Kidney tubule cell (primary cell): ENCODE measurements around the gene PPP3R1.
"Not testable (repeated sequence)": the region's sequence is repeated elsewhere in the genome, so short reads cannot be mapped to it uniquely, and the experiment has no call there.

Experiments used
- DNase-seq: peaks from one replicate; pipeline ENCODE4 v3.0.0-alpha.2; 2018; ENCODE audit warnings: low spot score

The PPP3R1 gene

DNA sequence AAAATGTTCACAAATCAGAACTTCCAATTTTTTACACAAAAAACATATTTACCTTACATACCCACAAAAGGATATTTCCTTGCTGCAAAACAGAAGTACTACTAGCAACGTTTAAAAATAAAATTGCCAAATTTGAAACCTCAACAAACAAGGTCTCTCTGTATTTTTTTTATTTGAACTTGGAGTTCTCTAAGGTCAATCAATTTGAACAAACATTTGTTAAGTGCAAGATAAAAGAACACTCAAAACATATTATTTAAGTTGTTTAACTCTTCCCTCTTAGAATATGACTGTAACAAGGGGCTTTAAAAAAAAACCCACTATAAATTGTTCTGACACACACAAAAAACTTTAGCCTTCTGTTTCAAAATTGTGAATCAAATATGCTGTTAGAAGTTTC, 65.0 kb downstream of the PPP3R1 start:
- DNase-seq = no peak

DNA sequence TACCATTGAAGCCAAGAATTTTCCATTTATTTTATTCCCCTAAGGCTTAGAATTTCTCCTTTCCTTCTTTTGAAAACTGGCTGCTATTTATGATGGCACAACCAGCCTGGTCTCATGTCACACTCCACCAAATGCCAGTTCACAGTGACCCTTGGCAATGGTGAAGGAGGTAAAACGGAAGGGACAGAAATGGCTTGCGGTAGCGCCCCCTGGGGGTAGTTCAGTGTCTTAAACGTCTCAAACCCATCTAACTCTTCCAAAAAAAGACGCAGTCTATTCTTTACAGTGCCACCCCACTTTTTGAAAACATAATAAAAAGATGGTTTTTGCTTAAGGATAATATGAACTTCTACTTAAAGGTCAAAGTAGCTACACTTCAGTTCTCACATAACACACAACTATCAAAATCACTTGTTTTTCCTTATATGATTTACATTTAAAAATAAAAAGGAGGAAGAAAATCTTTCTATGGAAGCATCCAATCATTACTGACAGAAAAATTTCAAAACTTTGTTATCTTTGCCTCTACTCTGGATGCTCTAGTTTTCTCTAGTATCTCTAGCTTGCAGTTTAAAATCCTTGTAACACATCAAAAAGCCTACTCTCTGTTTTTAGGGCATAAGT, 66.7 kb downstream of the PPP3R1 start:
- DNase-seq = peak; percentile 43

DNA sequence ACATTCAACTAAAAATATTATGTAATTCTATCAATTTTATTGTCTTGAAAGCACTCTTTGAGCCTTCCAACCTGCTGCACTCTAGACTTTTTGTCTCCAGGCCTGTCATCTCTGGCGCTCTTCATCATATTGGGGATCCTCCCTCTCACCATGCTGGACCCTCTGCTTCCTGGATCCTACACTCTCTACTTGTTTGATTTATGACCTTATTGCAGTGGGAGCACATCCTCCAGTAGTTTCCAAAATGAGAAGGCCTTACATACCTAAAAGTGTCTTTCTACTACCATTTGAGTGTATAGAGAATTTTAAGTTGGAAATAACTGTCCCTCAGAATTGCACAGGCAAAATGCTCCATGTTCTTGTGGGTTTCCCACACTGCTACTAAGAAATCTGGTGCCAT, 69.4 kb downstream of the PPP3R1 start:
- no peak for DNase-seq

DNA sequence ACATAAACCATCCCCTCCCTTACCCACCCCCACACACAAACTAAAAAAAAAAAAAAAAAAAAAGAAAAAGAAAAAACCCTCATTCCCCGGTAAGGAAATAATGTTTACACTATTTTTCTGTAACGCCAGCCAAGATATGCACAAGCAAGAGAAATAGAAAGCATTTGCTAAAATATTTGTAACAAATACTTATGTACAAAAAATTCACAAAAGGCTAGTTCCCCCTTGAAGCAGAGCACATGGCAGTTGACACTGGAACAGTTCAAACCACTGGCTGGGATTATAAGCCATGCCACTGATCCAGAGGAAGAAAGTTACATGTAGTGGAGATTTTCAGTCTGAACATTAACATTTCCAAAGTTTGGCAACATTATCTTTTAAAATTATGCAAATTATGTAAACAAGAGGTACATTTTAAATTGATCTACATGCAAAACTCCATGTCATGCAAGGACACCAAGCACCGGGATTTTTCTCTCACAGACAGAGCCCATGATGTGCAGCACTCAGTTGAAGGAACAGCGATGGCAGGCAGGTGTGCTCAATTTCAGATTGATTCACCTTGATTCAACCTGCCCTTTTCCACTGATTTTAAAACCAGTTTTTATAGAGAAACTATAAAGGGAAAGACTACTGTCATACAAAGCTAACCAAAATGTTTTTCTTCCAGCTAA, 73.2 kb downstream of the PPP3R1 start:
- no peak for DNase-seq

DNA sequence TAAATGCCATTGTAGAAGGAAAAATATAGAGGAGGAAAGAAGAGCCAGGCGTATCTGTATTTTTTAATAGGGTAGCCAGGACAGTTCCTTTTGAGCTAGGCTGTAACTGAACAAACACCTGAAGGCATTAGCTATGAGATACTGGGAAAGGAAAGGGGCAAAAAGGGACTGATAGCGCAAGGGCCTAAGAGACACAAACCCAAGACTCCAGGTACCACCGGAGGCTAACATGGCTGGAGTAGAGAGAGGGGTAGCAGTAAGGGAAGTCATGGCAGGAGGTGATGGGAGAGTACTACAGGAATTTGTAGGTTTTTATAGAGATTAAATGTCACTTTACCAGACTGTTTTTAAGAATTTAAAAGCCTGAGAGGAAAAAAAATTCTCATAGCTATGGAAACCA, 73.9 kb downstream of the PPP3R1 start:
- no peak for DNase-seq

DNA sequence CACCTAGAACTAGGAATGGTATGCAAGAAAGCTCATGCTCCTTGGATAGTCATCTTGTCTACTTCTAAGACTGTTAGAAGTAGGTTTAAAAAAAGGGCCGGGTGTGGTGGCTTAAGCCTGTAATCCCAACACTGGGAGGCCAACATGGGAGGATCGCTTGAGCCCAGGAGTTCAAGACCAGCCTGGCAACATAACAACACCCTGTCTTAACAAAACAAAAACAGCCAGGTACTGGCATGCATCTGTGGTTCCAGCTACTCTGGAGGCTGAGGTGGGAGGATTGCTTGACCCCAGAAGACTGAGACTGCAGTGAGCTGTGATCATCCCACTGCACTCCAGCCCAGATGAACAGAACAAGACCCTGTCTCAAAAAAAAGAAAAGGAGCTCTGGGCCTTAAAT, 74.8 kb downstream of the PPP3R1 start:
- no peak for DNase-seq

DNA sequence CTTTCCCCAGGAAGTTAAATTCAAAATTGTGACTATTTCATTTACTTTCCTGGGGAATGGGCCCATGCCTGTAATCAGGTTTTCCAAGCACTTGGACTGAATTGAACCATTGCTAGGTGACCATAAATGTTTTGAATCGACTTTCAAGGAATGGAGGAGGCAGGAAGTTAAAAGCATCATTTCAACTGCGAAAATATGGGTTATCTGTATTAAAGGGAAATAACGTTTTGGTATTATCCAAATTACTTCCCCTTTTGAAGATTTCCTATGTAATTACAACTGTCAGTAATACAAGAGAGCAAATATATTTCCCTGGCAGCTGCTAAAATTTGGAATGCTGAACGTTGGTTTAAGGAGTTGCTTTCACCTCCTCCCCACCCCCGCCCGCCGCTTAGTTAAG, 75.7 kb downstream of the PPP3R1 start:
- no peak for DNase-seq

DNA sequence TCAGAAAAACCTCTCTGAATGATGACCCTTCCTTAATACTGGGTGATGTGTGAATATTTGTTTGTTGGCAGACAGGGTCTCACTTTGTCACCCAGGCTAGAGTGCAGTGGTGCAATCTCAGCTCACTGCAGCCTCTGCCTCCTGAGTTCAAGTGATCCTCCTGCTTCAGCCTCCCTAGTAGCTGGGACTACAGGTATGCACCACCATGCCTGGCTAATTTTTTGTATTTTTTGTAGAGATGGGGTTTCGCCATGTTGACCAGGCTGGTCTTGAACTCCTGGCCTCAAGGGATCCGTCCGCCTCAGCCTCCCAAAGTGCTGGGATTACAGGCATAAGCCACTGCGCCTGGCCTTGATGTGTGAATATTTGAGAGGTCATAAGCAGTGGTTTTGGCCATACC, 77.1 kb downstream of the PPP3R1 start:
- DNase-seq = not testable (repeated sequence)

DNA sequence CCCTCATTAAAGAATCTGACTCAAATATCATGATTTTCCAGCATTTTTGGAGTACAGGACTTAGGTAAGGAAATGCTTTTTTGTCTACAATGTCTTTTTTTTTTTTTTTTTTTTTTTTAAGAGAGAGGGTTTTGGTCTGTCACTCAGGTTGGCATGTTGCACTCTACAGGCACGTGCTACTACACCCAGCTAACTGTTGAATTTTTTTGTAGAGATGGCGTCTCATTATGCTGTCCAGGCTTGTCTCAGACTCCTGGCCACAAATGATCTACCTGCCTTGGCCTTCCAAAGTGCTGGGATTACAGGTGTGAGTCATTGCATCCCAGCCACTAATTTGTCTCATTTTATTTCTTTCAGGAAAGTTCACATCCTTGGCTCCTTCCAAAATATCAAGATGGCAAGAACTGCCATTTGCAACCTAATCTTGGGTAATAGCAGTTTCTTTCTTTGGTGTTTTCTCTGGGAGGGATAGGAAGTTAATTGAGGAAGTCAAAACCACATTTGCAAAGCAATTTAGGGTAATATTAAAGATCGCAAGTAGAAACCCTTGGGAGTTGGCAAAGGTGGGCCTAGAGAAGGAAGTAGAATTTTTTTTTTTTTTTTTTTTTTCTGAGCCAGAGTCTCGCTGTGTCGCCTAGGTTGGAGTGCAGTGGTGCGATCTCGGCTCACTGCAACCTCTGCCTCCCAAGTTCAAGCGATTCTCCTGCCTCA, 79.2 kb downstream of the PPP3R1 start:
- peak; percentile 22 for DNase-seq

DNA sequence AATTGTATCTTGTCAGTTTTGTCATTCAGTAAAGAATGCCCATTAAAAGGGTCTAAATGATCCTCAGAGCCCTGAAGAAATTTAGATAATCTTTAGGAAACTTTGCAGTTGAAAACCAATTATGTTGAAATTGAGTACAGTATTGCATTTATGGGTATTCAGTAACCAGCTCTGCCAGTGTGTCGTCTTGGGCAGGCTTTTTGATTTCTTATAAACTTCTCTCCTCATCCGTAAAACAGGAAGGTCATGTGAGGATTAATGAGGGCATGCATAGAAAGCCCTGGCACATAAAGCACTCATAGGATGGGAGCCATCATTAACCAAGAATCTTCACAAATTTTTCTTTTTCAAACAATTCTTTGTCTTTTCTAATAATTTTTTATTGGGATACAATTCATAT, 79.8 kb downstream of the PPP3R1 start:
- DNase-seq = no peak

DNA sequence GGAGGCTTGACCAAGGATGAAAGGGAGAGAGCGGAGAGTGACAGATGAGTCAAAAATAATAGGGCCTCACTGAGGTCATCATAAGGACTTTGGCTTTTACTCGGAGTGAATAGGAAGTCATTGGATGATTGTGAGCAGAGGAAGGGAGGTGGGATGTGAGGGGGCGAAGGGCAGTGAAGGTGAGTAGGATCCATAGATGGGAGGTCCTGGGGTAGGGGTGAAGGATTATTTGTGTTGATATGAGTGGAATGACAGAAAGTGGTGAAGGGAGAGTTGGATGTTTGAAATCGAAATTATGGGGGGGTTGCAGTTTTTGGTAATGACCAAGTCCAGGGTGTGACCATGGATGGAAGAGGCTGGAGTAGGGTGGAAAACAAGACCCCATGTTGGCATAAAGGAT, 80.6 kb downstream of the PPP3R1 start:
- no peak for DNase-seq

DNA sequence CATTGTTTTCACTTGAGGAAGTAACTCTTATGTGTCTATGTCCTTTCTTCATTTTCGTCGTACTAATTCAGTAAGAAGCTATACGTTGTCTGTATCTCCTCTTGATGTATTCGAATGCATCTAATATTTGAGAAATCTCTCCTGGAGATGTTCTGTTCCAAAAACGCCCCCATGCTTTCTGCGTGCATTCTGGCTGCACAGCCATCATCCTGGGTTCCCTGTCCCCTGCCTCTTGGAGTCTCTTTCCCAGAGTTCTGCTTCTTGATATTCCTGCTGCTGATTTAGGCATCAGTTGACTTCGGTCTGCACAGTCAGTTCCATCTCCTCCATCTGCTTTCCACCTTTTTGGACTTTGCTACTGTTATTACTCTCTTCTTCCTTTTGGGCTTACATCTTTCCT, 81.2 kb downstream of the PPP3R1 start:
- DNase-seq = no peak

DNA sequence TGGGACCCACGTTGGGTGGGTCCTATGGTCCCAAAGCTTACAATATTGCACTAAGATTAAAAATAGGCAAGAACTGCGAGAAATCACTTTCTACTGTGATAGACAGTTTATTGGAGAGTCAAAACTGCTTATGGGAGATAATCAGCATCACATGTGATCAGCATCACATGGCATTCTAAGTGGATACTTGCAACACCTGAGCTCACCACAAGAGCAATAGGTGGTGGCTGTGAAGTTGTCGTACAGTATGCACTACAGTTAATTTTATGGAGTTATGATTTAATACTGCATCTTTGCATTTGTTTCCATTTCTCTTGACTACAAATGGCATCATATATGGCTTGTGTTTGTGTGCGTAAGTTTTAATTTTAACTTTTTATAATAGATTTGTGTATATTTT, 83.0 kb downstream of the PPP3R1 start:
- DNase-seq = no peak

DNA sequence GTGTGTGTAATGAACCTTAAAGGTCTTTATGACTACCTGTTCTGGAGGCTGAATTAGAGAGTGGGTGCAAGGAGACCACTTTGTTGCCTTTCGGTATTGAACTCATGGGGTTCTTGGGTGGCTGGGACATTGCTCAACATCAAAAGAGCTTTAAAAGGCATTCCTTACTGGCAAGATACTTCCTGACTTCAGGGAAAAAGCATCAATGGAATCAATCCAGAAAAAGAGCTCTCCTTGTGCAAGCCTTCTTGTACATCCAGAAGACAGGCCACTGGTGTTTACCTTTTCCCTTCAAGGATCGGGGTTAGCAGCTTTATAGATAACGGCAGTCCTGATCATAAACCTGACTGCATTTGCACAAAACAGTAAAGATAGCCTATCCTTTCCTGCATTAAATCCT, 85.1 kb downstream of the PPP3R1 start:
- DNase-seq = no peak

DNA sequence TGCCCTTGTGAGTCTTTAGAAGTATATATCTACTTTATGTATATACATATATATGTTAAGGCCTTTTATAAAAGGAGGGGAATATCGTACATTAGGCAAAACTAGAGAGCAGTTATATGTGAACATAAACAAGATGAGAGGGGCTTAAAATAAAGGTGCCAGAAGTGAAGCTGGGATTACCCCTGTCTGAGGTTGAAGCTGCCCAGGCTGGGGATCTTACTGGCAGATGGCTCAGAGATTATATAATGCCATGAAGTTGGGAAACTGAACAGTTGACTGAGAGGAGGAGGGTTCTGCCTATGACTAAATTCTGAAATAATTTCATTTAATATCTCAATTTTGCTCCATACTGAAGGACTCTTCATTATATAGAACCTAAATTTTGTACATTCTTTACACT, 88.7 kb downstream of the PPP3R1 start:
- no peak for DNase-seq

DNA sequence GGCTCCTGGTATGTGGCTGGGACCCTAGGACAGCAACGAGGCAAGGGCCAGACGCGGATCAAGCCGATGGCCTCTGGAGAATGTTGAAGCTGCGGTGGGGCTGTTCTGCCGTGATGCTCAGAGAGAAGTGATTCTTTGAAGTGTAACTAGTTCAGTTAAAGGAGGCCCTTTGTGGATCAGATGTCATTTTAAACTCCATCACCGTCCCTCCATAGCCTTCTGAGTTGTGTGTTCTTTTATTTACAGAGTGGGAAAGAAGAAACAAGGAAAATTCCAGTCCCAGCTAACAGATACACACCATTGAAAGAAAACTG, 94.2 kb downstream of the PPP3R1 start:
- no peak for DNase-seq

DNA sequence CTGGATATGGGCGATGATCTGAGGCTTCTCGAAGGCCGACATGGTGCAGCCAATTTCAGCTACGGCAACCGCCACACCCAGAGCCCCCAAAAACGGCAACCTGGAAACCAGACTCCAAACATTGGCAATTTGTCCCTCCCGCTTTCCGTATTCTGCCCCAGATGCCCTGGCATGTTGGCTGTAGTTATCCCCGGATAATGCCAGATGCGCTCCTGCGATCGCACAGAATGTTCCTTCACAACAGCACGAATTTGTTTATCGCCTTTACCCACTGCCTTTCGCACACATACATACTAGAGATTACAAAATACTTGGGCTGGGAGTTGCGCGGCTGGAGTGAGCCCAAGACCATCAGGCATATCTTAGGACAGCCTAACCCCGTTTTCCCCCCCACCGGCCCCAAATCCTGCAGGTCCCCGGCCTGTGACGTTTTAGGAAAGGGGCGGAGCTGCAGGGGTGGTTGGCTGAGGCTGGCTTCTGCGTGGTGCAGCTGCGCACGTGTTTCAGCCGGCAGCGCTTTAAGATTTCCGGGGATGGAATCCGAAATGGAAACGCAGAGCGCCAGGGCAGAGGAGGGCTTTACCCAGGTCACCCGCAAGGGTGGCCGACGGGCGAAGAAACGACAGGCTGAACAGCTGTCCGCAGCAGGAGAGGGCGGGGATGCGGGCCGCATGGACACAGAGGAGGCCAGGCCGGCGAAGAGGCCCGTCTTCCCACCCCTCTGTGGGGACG, 94.8 kb downstream of the PPP3R1 start, which contains the start of gene PNO1:
PNO1 (plus strand) TSS at position 487 of the 732 bp plus-strand sequence; CDS start at position 534, 47 bp downstream.
- peak; percentile 95 for DNase-seq

DNA sequence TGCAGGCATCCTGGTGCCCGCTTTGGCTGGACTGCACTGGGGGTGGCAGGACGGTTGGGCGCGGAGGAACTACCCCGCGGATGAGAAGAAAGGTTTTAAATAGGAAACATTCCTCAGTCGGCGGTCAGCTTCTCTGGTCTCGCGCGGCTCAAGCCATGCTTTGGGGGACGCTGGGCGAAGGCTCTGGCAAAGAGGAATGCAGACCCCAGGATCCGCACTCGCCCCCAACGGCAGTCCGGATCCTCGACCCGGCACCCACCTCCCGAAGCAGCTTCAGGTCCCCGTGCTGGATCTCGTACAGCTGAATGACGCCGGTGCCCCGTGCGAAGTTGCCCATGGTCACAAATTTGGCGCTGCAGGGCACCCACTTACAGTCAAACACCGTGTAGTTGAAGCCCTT, 95.3 kb downstream of the PPP3R1 start:
- no peak for DNase-seq

DNA sequence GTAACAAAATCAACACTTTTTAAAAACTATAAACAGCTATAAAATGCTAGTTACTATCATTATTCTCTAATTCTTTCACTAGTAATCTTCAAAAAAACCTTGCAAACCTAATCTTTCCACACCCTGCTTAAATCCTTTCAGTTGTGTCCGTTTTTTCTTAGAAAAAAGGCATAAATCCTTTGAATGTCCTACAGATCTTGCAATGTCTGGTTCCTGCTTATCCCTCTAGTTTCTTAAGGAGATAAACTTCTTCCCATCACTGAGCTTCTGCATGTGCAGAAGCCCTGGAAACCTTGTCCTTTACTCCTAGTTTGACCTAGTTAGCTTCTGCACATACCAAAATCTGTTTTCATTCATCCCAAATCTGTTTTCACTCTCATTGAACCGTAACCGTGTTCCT, 95.9 kb downstream of the PPP3R1 start:
- no peak for DNase-seq

DNA sequence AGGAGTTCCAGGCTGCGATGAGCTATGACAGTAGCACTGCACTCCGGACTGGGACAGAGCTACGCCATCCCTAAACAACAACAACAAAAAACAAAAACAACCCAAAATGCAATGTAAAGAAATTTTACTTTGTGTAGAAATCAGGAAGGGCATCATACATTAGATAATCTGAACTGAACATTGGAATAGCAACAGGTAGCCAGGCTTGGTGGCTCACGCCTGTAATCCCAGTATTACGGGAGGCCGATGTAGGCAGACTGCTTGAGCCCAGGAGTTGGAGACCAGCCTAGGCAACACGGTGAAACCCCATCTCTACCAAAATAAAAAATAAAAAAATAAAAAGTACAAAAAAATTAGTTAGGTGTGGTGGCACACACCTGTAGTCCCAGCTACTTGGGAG, 96.7 kb downstream of the PPP3R1 start:
- no peak for DNase-seq

DNA sequence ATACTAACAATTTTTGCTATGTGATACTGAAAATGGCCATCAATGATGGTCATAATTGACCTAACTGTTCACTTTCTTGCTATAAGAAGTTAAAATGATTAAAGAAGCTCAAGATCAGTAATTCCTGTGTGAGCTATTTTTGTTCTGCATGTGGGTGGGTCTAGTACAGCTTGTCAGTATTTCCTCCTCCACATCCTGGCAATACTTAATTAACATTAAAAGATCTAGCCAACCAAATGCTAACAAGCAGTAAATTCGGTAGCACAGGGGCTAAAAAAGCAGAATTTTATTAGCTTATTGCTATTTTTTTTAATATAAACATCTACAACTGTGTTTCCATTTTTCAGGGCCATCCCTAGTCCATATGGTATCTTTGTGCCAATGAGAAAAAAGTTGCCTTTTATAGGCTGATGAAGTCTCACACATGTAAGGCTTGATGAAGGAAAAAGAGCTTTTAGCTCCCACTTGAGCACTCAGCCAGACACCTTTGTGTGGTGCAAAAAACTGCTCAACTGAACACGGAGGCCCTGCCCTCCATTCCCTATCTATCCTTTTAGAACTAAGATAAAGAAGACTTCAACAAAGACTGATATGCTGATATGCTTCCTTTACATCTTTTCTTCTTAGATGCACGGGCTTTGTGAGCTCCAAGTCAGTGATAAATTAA, 99.5 kb downstream of the PPP3R1 start:
- DNase-seq = no peak

DNA sequence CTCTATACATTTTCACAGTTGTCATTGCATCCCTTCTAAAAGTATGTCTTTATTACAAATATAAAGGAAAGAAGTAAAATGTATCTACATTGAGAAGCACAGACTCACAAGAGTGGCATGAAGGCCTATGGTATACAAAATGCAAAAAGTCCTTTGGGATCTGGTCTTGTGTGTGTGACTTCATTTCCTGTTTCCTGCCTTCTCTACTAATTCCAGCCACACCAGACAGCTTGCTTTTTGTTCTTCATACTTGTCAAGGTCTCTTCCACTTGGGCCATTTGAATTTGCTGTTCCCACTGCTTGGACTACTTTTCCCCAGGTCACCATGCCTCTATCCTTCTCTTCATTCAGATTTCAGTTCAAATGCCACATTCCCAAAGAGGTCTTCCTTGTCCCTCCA, 101.3 kb downstream of the PPP3R1 start:
- no peak for DNase-seq
